GM12878 (cell line): ENCODE data around the gene ZNF385D. TPM values are rescaled to one million over a fixed set of nuclear protein-coding genes. Genes with fewer than 3 reads are reported as not detected.

Experiments
- ATAC-seq: fragments of 200-7000 bp; cut with Tn5 transposase; 3 replicates; pipeline ENCODE4 v1.9.1; 2020; ENCODE audit warnings: mild to moderate bottlenecking, moderate library complexity
- BruUV-seq: library from RNA; stranded (reverse); fragments of 400-500 nt; replicated peaks from 2 replicates; lab custom pipeline; 2021; lab: Mats Ljungman, UMichigan
- CTCF ChIA-PET: fragments of 300-600 bp; sonication (Branson Sonifier 250); formaldehyde crosslinking; extraction: SDS; loops from one replicate; lab custom pipeline; 2021; ENCODE audit warnings: inconsistent platforms; lab: Yijun Ruan, JAX
- POLR2A ChIA-PET: fragments of 350-600 bp; formaldehyde crosslinking; extraction: SDS; loops from one replicate; lab custom pipeline; 2021; ENCODE audit warnings: inconsistent platforms; lab: Charles Lee
- RAD21 ChIA-PET: fragments of 300-600 bp; sonication (Branson Sonifier 250); formaldehyde crosslinking; loops from one replicate; lab custom pipeline; 2023; ENCODE audit warnings: antibody characterized with exemption; ENCODE audit not compliant: unreplicated experiment; lab: Charles Lee
- SMC1A ChIA-PET: fragments of 300-600 bp; sonication (Branson Sonifier 250); formaldehyde crosslinking; loops from one replicate; lab custom pipeline; 2023; ENCODE audit not compliant: unreplicated experiment, uncharacterized antibody; lab: Charles Lee
- DNase-seq: peaks from one replicate; pipeline ENCODE4 v3.0.0-alpha.2; 2011; ENCODE audit warnings: low read depth, low spot score
- FAIRE-seq: peaks from 3 replicates; lab custom pipeline; 2011; peaks lifted over from hg19 to GRCh38; lab: Jason Lieb, UNC
- H2AFZ ChIP-seq: 2 replicates; pipeline ENCODE4 v1.6.0; 2011; ENCODE audit warnings: low read depth, low read length, control low read depth; ENCODE audit not compliant: control insufficient read depth
- H3K27ac ChIP-seq: 2 replicates; pipeline ENCODE4 v1.5.1; 2011; ENCODE audit warnings: control low read depth; ENCODE audit not compliant: control insufficient read depth, insufficient read depth
- H3K27me3 ChIP-seq, 2 experiments: replicated peaks in 1 of 2; 2 replicates each; pipeline versions ENCODE4 v1.6.0 to v1.6.1; 2011; ENCODE audit warnings: low read length in 1 of 2; ENCODE audit not compliant: control insufficient read depth in 2 of 2, insufficient read depth in 2 of 2
- H3K36me3 ChIP-seq, 2 experiments: 2 replicates each; pipeline ENCODE4 v1.5.1; 2011; ENCODE audit warnings: low read length in 1 of 2; ENCODE audit not compliant: control insufficient read depth in 2 of 2, insufficient read depth in 2 of 2
- H3K4me1 ChIP-seq: 2 replicates; pipeline ENCODE4 v1.6.1; 2011; ENCODE audit warnings: mild to moderate bottlenecking, low read length, moderate library complexity, mixed read lengths; ENCODE audit not compliant: control insufficient read depth, insufficient read depth
- H3K4me2 ChIP-seq: 2 replicates; pipeline ENCODE4 v1.6.0; 2011; ENCODE audit warnings: control low read depth; ENCODE audit not compliant: control insufficient read depth, insufficient read depth
- H3K4me3 ChIP-seq: fragments of 200-600 bp; sonication (generic); 2 replicates; pipeline ENCODE4 v1.5.1; 2016
- H3K79me2 ChIP-seq: 2 replicates; pipeline ENCODE4 v1.6.0; 2011; ENCODE audit warnings: low read length; ENCODE audit not compliant: control insufficient read depth, insufficient read depth
- H3K9ac ChIP-seq: 2 replicates; pipeline ENCODE4 v1.8.0; 2011; ENCODE audit warnings: low read length, control low read depth, mixed read lengths; ENCODE audit not compliant: control insufficient read depth, insufficient read depth
- H3K9me3 ChIP-seq: replicated peaks from 3 replicates; pipeline ENCODE4 v1.5.1; 2011; ENCODE audit warnings: mild to moderate bottlenecking, low read length; ENCODE audit not compliant: control insufficient read depth, insufficient read depth
- H4K20me1 ChIP-seq: 2 replicates; pipeline ENCODE4 v1.6.0; 2011; ENCODE audit not compliant: control insufficient read depth, insufficient read depth
- BCLAF1 ChIP-seq: fragments of 450-650 bp; IDR thresholded peaks from 2 replicates; pipeline ENCODE4 v1.6.1; 2017; ENCODE audit warnings: antibody characterized with exemption, mild to moderate bottlenecking, moderate library complexity
- ETV6 ChIP-seq, 2 experiments: fragments of 450-650 bp in 1 of 2; IDR thresholded peaks in 1 of 2; conservative IDR thresholded peaks in 1 of 2; 2 replicates each; pipeline ENCODE4 v1.6.1; 2014; ENCODE audit warnings: antibody characterized with exemption in 1 of 2, borderline replicate concordance in 1 of 2, low read depth in 1 of 2, mild to moderate bottlenecking in 1 of 2, moderate library complexity in 1 of 2
- MTA3 ChIP-seq: IDR thresholded peaks from 2 replicates; pipeline ENCODE4 v1.6.1; 2012; ENCODE audit warnings: low read length, inconsistent platforms, borderline replicate concordance
- NFXL1 ChIP-seq: fragments of 450-650 bp; IDR thresholded peaks from 2 replicates; pipeline ENCODE4 v1.6.1; 2017; ENCODE audit warnings: antibody characterized with exemption, mild to moderate bottlenecking, borderline replicate concordance
- NR2F1 ChIP-seq: fragments of 450-650 bp; conservative IDR thresholded peaks from 2 replicates; pipeline ENCODE4 v1.6.1; 2017; ENCODE audit warnings: mild to moderate bottlenecking
- RAD51 ChIP-seq: fragments of 450-650 bp; IDR thresholded peaks from 2 replicates; pipeline ENCODE4 v1.6.1; 2016; ENCODE audit warnings: moderate library complexity, mild to moderate bottlenecking, inconsistent platforms
- RB1 ChIP-seq: fragments of 450-650 bp; formaldehyde crosslinking; IDR thresholded peaks from 2 replicates; pipeline ENCODE4 v1.6.1; 2017; ENCODE audit warnings: mild to moderate bottlenecking, borderline replicate concordance
- SMC3 ChIP-seq: IDR thresholded peaks from 2 replicates; pipeline ENCODE4 v1.6.1; 2011; ENCODE audit warnings: low read length, improper control_type of control experiment, borderline replicate concordance
- WGBS: methylation state at CpG from one replicate; pipeline ENCODE4 v1.1.6; 2016; ENCODE audit warnings: low lambda C conversion rate; ENCODE audit not compliant: insufficient replicate concordance, insufficient coverage; ENCODE audit errors: missing lambda C conversion rate; 5-methylcytosine and 5-hydroxymethylcytosine counted together
- in situ Hi-C: fragments of 300-500 bp; cut with MboI; formaldehyde crosslinking; loops from 9 replicates; pipeline ENCODE4 v1.14.3; 2018; ENCODE audit warnings: mixed read lengths
- intact Hi-C: fragments of 100-400 bp; cut with micrococcal nuclease; formaldehyde crosslinking; loops from one replicate; pipeline ENCODE4 v1.14.2; 2022; ENCODE audit not compliant: unreplicated experiment
- polyA plus RNA-seq, 11 experiments: library from polyadenylated mRNA; depleted of rRNA in 4 of 11; unstranded in 6 of 11; stranded (reverse) in 5 of 11; fragments of >200 nt; fragmentation: Nextera tagmentation in 4 of 11; fragmentation: Illumina TruSeq in 1 of 11; extraction: Ambion mirVana in 4 of 11; extraction: Trizol in 1 of 11; gene quantifications; 1 replicate in 1 of 11; 2 replicates in 10 of 11; pipeline versions ENCODE4 v1.2.1 to v1.2.3, GENCODE V29; 2011 to 2016; ENCODE audit warnings: inconsistent platforms in 2 of 11, missing spikeins in 2 of 11, low read depth in 1 of 11
- total RNA-seq, 4 experiments: library from RNA; depleted of rRNA in 3 of 4; stranded (reverse); fragments of >200 nt in 3 of 4; fragmentation: Illumina TruSeq in 1 of 4; extraction: Trizol in 1 of 4; gene quantifications; 2 replicates each; pipeline versions ENCODE4 v1.2.1 to v1.2.3, GENCODE V29; 2013 to 2021

Gene ZNF385D
- total and polyA plus RNA-seq, 10 of the 15 experiments (the other 5 are each of a cell fraction or from before 2014, with no cell fraction given) = 0.01 to 0.62 (median 0.18) TPM; not detected in 5

- TF ChIP-seq BCLAF1 = no peak
- TF ChIP-seq RB1 = no peak
- no peak for TF ChIP-seq NR2F1
- no peak for TF ChIP-seq SMC3
- no peak for TF ChIP-seq MTA3
- TF ChIP-seq ETV6 (conservative IDR thresholded peaks at IDR 0.05 in 1 of 2, IDR thresholded peaks at IDR 0.05 in 1 of 2; ENCODE audit: borderline replicate concordance in 1 of 2, low read depth in 1 of 2) = no peak
Measured at GRCh38 chr3:21466476-21466875, 284.5 kb downstream of the ZNF385D start (continued).

GRCh38 chr3:21464746-21465145 lies 286.3 kb downstream of the ZNF385D start:
- ChIA-PET POLR2A (interaction anchor here (0.5 to 1.0 kb wide), 2 partner anchors 18 to 1781 kb away, joined by 3 to 5 read pairs; no protein-coding TSS in a partner anchor), RAD21 (interaction anchor here (1.3 to 2.6 kb wide), 3 partner anchors 17 to 20 kb away, joined by 4 to 12 read pairs (median 5); no protein-coding TSS in a partner anchor), SMC1A (interaction anchor here (0.6 to 4.3 kb wide), 6 partner anchors 13 to 456 kb away, joined by 3 to 29 read pairs (median 3); no protein-coding TSS in a partner anchor), CTCF (interaction anchor here (0.7 kb wide), 1 partner anchor 21 kb away, joined by 3 read pairs; no protein-coding TSS in a partner anchor)
- H3K79me2 ChIP-seq = no peaks in the 10 kb centered on the region
- H3K4me1 ChIP-seq = no peaks in the 10 kb centered on the region
- ATAC-seq (peak; percentile 48; the same call in 1 of the 3 replicates), FAIRE-seq (no peak), DNase-seq (no peak)
- no peak overlapping the region for H3K4me2 ChIP-seq
- TF ChIP-seq NFXL1 (no peak), RAD51 (peak; percentile 39; the same call in 1 of the 2 replicates)
- H4K20me1 ChIP-seq = no peaks in the 10 kb centered on the region
- intact Hi-C loops = no loop called here
- no peaks in the 10 kb centered on the region for H3K36me3 ChIP-seq
- in situ Hi-C loops = no loop called here
- H3K27ac ChIP-seq = no peak overlapping the region
- H2AFZ ChIP-seq = no peak overlapping the region
- H3K4me3 ChIP-seq = no peak overlapping the region
- 48% methylated on average over 3 of the region's 3 CpGs for WGBS
- H3K9ac ChIP-seq = no peak overlapping the region
- H3K27me3 ChIP-seq = no peaks in the 10 kb centered on the region
- no peaks in the 10 kb centered on the region for H3K9me3 ChIP-seq
- BruUV-seq = no TSS peak
